A673 (cell line): ENCODE results near the gene CLSTN2.

Experiments used
- EZH2 ChIP-seq: fragments of 200-600 bp; sonication (generic); IDR thresholded peaks from 2 replicates; pipeline ENCODE4 v1.6.1; 2017; ENCODE audit warnings: borderline replicate concordance, low read depth, mild to moderate bottlenecking, mixed read lengths, antibody characterized with exemption, low read length; ENCODE audit not compliant: poor library complexity, severe bottlenecking
- TF ChIP-seq, protein P1 (sequence below): fragments of 300-800, 200-600 bp; sonication (generic); conservative IDR thresholded peaks from 2 replicates; pipeline ENCODE4 v1.5.1; 2017; ENCODE audit warnings: low read depth, mild to moderate bottlenecking, antibody characterized with exemption, low read length, moderate library complexity, mixed read lengths

GRCh38 chr3:140453750-140454149, 518.8 kb downstream of the CLSTN2 start:
- TF ChIP-seq, protein P1, sequence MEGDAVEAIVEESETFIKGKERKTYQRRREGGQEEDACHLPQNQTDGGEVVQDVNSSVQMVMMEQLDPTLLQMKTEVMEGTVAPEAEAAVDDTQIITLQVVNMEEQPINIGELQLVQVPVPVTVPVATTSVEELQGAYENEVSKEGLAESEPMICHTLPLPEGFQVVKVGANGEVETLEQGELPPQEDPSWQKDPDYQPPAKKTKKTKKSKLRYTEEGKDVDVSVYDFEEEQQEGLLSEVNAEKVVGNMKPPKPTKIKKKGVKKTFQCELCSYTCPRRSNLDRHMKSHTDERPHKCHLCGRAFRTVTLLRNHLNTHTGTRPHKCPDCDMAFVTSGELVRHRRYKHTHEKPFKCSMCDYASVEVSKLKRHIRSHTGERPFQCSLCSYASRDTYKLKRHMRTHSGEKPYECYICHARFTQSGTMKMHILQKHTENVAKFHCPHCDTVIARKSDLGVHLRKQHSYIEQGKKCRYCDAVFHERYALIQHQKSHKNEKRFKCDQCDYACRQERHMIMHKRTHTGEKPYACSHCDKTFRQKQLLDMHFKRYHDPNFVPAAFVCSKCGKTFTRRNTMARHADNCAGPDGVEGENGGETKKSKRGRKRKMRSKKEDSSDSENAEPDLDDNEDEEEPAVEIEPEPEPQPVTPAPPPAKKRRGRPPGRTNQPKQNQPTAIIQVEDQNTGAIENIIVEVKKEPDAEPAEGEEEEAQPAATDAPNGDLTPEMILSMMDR: no peak
- no peak for TF ChIP-seq EZH2
